Stimulated activated CD4-positive, alpha-beta T cell treated with anti-CD3 and anti-CD28 coated beads, Interleukin-1b, Interleukin-23, amount 100 ng/mL, for 48 hours (primary cell): ENCODE data around the gene LRP3.

Source experiments
- DNase-seq: peaks from one replicate; pipeline ENCODE4 v3.0.0-alpha.2; 2020

Gene LRP3

GRCh38 chr19:33240181-33240771, 46.1 kb downstream of the LRP3 start:
- DNase-seq: no peak

GRCh38 chr19:33241091-33241529, 47.0 kb downstream of the LRP3 start:
- DNase-seq: no peak

- no peak for DNase-seq
These were observed 47.5 kb downstream of the LRP3 start for GRCh38 chr19:33241530-33242101.

GRCh38 chr19:33242131-33242530, 48.0 kb downstream of the LRP3 start:
- no peak for DNase-seq

- DNase-seq: no peak
These were observed 48.8 kb downstream of the LRP3 start for GRCh38 chr19:33242911-33243310.

- DNase-seq: no peak
These were observed 52.0 kb downstream of the LRP3 start for GRCh38 chr19:33245948-33246708.

GRCh38 chr19:33246709-33247440, 52.7 kb downstream of the LRP3 start:
- DNase-seq: no peak

- no peak for DNase-seq
These were observed 53.3 kb downstream of the LRP3 start for GRCh38 chr19:33247441-33247819.

GRCh38 chr19:33248104-33248503, 54.0 kb downstream of the LRP3 start:
- DNase-seq: no peak

- no peak for DNase-seq
These were observed 54.4 kb downstream of the LRP3 start for GRCh38 chr19:33248553-33248953.

GRCh38 chr19:33248954-33249613, 55.0 kb downstream of the LRP3 start:
- DNase-seq: no peak

- DNase-seq: no peak
These were observed 55.7 kb downstream of the LRP3 start for GRCh38 chr19:33249740-33250366.

- no peak for DNase-seq
These were observed 56.4 kb downstream of the LRP3 start for GRCh38 chr19:33250500-33250899.

- DNase-seq: no peak
These were observed 56.9 kb downstream of the LRP3 start for GRCh38 chr19:33251076-33251475.

GRCh38 chr19:33251526-33252090, 57.5 kb downstream of the LRP3 start:
- no peak for DNase-seq

- no peak for DNase-seq
These were observed 58.4 kb downstream of the LRP3 start for GRCh38 chr19:33252418-33252962.

- DNase-seq: no peak
These were observed 58.8 kb downstream of the LRP3 start for GRCh38 chr19:33252971-33253370.

GRCh38 chr19:33254245-33254824, 60.2 kb downstream of the LRP3 start:
- DNase-seq: no peak

- no peak for DNase-seq
These were observed 61.7 kb downstream of the LRP3 start for GRCh38 chr19:33255781-33256180.

GRCh38 chr19:33256261-33256660, 62.1 kb downstream of the LRP3 start:
- no peak for DNase-seq

GRCh38 chr19:33257828-33258227, 63.7 kb downstream of the LRP3 start:
- no peak for DNase-seq
